Right lobe of liver (tissue), 6 donors: ENCODE results near the gene SEPTIN10. TPM values are rescaled to one million over a fixed set of nuclear protein-coding genes. Genes with fewer than 3 reads are reported as not detected.

Experiments
- ATAC-seq, 4 donors: fragments of 200-7000 bp; cut with Tn5 transposase; one replicate each; pipeline ENCODE4 v1.9.1; 2020; ENCODE audit warnings: mild to moderate bottlenecking in 4 of 4, moderate library complexity in 4 of 4
- DNase-seq, 3 donors: peaks; one replicate each; pipeline ENCODE4 v3.0.0-alpha.2; 2020
- H3K27ac ChIP-seq, 3 donors: fragments of 200-600 bp; one replicate each; pipeline ENCODE4 v1.8.0; 2022
- H3K27me3 ChIP-seq, 2 donors: fragments of 200-600 bp; one replicate each; pipeline ENCODE4 v1.8.0; 2022
- H3K36me3 ChIP-seq, 4 donors: fragments of 200-600 bp; sonication (generic) in 1 of 4; one replicate each; pipeline versions ENCODE4 v1.5.1 to v1.8.0; 2017 to 2022; ENCODE audit warnings: control low read depth in 1 of 4
- H3K4me1 ChIP-seq, 4 donors: fragments of 200-600 bp; sonication (generic) in 1 of 4; one replicate each; pipeline versions ENCODE4 v1.5.1 to v1.8.0; 2017 to 2022; ENCODE audit warnings: control low read depth in 1 of 4
- H3K4me3 ChIP-seq, 3 donors: fragments of 200-600 bp; one replicate each; pipeline ENCODE4 v1.8.0; 2022
- H3K9me3 ChIP-seq, 4 donors: fragments of 200-600 bp; sonication (generic) in 1 of 4; one replicate each; pipeline versions ENCODE4 v1.5.1 to v1.8.0; 2017 to 2022; ENCODE audit warnings: control low read depth in 1 of 4
- POLR2A ChIP-seq: fragments of 450-650 bp; IDR thresholded peaks from one replicate; pipeline ENCODE4 v1.6.1; 2017; ENCODE audit warnings: antibody characterized with exemption, mild to moderate bottlenecking
- WGBS: methylation state at CpG from one replicate; pipeline ENCODE4 v1.1.6; 2018; ENCODE audit warnings: low coverage, low lambda C conversion rate; ENCODE audit not compliant: insufficient coverage; ENCODE audit errors: missing lambda C conversion rate; 5-methylcytosine and 5-hydroxymethylcytosine counted together
- intact Hi-C, 2 donors: fragments of 100-400 bp; cut with DNase I; formaldehyde crosslinking; loops; one replicate each; pipeline versions ENCODE4 v1.11.2 to v1.14.1; 2022
- total RNA-seq, 6 experiments: library from RNA; depleted of rRNA in 2 of 6; stranded (reverse); fragments of >200 nt in 2 of 6; fragmentation: NEBNext Ultra II Directional in 3 of 6; extraction: Animal tissue kit (Norgen Biotek cat#: 25700) in 3 of 6; gene quantifications; one replicate each; pipeline versions ENCODE4 v1.1.0 to v1.2.4, GENCODE V29; 2016 to 2023
- TF ChIP-seq, protein P1 (sequence below), 4 donors: fragments of 200-600 bp in 3 of 4; fragments of 450-650 bp in 1 of 4; IDR thresholded peaks; one replicate each; pipeline versions ENCODE4 v1.5.1 to v1.8.0; 2016 to 2022; ENCODE audit warnings: antibody characterized with exemption in 4 of 4, mild to moderate bottlenecking in 2 of 4
- donor health status: DM: no; HTN: yes; CAD: no.
- donor health status: DM: no; HTN: no; CAD: no.
- donor health status: DM: no; HTN: no; CAD: no.
- donor health status: DM: no; HTN: yes; CAD: no.
- donor health status: DM: no; HTN: yes; CAD: no.

The SEPTIN10 gene
- total RNA-seq, 6 experiments from 2014 or later, result 34.6 to 52.8 (median 40.8) TPM

DNA sequence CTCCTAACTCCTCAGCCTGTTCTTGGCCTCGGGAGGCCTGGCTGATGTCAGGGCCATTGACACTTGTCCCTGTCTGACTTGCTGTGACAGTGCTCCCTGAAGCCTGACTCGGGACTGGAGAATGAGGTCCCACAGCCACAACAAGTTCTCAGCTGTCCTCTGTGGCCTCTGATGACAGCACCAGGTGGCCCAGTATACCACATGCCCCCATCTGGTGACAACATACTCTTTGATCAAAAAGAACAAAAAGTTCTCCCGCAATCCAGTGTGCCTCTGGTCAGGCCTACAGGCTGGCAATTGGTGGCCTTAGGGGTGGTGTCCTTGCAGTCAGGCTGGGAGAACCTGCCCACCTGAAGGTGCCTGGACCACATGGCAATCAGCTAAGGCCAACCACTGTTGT is 102.6 kb downstream of the SEPTIN10 start:
- Histone ChIP-seq H3K9me3 (no peaks in the 10 kb centered on the region), H3K36me3 (no peaks in the 10 kb centered on the region), H3K4me1 (peaks cover 0 to 15% (median 3%) of the 10 kb centered on the region in 4 donors), H3K4me3 (no peak overlapping the region), H3K27ac (no peak overlapping the region), H3K27me3 (no peaks in the 10 kb centered on the region)
- TF ChIP-seq, protein P1, sequence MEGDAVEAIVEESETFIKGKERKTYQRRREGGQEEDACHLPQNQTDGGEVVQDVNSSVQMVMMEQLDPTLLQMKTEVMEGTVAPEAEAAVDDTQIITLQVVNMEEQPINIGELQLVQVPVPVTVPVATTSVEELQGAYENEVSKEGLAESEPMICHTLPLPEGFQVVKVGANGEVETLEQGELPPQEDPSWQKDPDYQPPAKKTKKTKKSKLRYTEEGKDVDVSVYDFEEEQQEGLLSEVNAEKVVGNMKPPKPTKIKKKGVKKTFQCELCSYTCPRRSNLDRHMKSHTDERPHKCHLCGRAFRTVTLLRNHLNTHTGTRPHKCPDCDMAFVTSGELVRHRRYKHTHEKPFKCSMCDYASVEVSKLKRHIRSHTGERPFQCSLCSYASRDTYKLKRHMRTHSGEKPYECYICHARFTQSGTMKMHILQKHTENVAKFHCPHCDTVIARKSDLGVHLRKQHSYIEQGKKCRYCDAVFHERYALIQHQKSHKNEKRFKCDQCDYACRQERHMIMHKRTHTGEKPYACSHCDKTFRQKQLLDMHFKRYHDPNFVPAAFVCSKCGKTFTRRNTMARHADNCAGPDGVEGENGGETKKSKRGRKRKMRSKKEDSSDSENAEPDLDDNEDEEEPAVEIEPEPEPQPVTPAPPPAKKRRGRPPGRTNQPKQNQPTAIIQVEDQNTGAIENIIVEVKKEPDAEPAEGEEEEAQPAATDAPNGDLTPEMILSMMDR (IDR thresholded peaks at IDR 0.05), result no peak
- TF ChIP-seq POLR2A, result no peak
- 33% methylated on average over 1 of the region's 3 CpGs for WGBS
- intact Hi-C loops, result loop anchor here in 1 of 2 donors (5.0 kb wide), 1 partner anchor 384 kb away; the partner anchor contains the start of gene SH3RF3
- ATAC-seq (peak in 3 of 4 donors; percentile 24 to 60 (median 50)), DNase-seq (peak in 1 of 3 donors; percentile 61)

DNA sequence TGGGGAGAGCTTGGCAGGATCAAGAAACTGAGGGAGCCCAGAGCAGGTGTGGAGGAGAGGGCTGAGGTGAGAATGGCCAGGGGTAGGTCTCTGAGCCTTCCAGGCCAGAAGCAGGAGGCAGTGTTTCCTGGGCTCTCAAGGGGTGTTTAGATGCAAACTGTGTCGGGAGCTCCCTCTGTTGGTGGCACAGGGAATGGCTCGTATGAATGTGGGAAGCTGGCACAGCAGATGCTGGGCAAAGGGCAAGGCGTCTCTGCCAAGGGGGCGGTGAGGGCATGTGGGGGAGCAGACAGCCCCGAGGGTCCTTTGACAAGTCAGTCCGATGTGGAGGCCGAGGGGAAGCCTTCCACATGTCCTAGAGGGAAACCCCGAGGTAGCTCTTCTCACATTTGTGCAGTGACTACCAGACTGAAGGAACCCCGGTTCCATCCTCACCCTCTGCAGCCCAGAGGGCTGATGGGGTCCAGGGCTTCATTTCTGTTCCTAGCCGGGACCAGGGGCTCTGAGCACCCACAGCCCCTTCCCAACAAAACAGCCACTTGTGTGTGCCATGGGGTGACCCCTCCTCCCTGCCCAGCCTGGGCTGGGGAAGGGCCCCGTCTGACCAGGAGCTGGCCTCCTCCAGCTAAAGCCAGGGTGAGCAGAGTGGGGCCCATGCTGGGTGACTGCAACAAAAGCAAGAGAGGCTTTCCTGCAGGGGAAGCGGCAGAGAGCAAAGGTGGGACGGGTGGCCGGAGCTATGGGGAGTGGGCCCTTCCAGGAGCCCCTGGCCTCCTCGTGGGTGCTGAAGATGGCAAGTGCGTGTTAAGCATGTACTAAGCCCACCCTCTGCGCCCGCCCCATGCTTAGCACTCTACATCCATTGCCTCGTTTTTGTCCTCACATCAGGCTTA is 103.4 kb downstream of the SEPTIN10 start:
- Histone ChIP-seq H3K27ac (no peak overlapping the region), H3K4me1 (peaks cover 0 to 15% (median 3%) of the 10 kb centered on the region in 4 donors), H3K9me3 (no peaks in the 10 kb centered on the region), H3K27me3 (no peaks in the 10 kb centered on the region), H3K36me3 (no peaks in the 10 kb centered on the region), H3K4me3 (no peak overlapping the region)
- ATAC-seq (peak; percentile 85 to 94 (median 90)), DNase-seq (peak; percentile 66 to 84 (median 77))
- intact Hi-C loops, result loop anchor here in 1 of 2 donors (5.0 kb wide), 1 partner anchor 383 kb away; the partner anchor contains the start of gene SH3RF3
- TF ChIP-seq, protein P1 (IDR thresholded peaks at IDR 0.05), result peak; percentile 86 to 91 (median 87)
- no peak for TF ChIP-seq POLR2A
- WGBS, result 35% methylated on average over 8 of the region's 19 CpGs

GRCh38 chr2:109508556-109508955 is 105.2 kb downstream of the SEPTIN10 start:
- DNase-seq (no peak), ATAC-seq (no peak)
- Histone ChIP-seq H3K27ac (no peak overlapping the region), H3K9me3 (no peaks in the 10 kb centered on the region), H3K4me1 (peaks cover 0 to 15% (median 3%) of the 10 kb centered on the region in 4 donors), H3K4me3 (no peak overlapping the region), H3K36me3 (no peaks in the 10 kb centered on the region), H3K27me3 (no peaks in the 10 kb centered on the region)
- intact Hi-C loops, result loop anchor here in 1 of 2 donors (5.0 kb wide), 1 partner anchor 386 kb away; no protein-coding TSS in a partner anchor
- TF ChIP-seq POLR2A, result no peak
- TF ChIP-seq, protein P1 (IDR thresholded peaks at IDR 0.05), result no peak
- WGBS, result 68% methylated on average over 8 of the region's 8 CpGs

GRCh38 chr2:109507828-109508227 is 105.9 kb downstream of the SEPTIN10 start:
- intact Hi-C loops, result loop anchor here in 1 of 2 donors (5.0 kb wide), 1 partner anchor 386 kb away; no protein-coding TSS in a partner anchor
- H3K27me3 ChIP-seq, result no peaks in the 10 kb centered on the region
- TF ChIP-seq POLR2A, result no peak
- TF ChIP-seq, protein P1 (IDR thresholded peaks at IDR 0.05), result no peak
- no peak for DNase-seq
- peaks cover 0 to 15% (median 3%) of the 10 kb centered on the region in 4 donors for H3K4me1 ChIP-seq
- no peaks in the 10 kb centered on the region for H3K36me3 ChIP-seq
- no peaks in the 10 kb centered on the region for H3K9me3 ChIP-seq
- H3K27ac ChIP-seq, result no peak overlapping the region
- H3K4me3 ChIP-seq, result no peak overlapping the region
- WGBS, result 80% methylated on average over 3 of the region's 6 CpGs
- ATAC-seq, result no peak
